C4-2B (cell line): ENCODE measurements around the gene PIP4P1.

Experiments
- CTCF ChIP-seq: fragments of 450-650 bp; conservative IDR thresholded peaks from 2 replicates; pipeline ENCODE4 v1.5.1; 2017; ENCODE audit warnings: mild to moderate bottlenecking
- ZFX ChIP-seq: fragments of 450-650 bp; IDR thresholded peaks from 2 replicates; pipeline ENCODE4 v1.6.1; 2017

GRCh38 chr14:20485900-20486299 lies 24.7 kb upstream of the PIP4P1 start:
- no peak for TF ChIP-seq CTCF
- no peak for TF ChIP-seq ZFX
